ENCODE results near the gene GDNF.

GDNF gene

GRCh38 chr5:37767961-37768360 is 71.9 kb downstream of the GDNF start:
- H3K36me3 Mint-ChIP-seq: no peaks in the 10 kb centered on the region
- no peak for ATAC-seq
- H3K9me3 Mint-ChIP-seq: no peaks in the 10 kb centered on the region
- H3K27me3 Mint-ChIP-seq: no peaks in the 10 kb centered on the region
- no peak overlapping the region for H3K4me3 Mint-ChIP-seq
- no peaks in the 10 kb centered on the region for H3K4me1 Mint-ChIP-seq
- no peak overlapping the region for H3K27ac Mint-ChIP-seq

- Mint-ChIP-seq H3K27me3 (no peaks in the 10 kb centered on the region), H3K36me3 (no peaks in the 10 kb centered on the region), H3K4me1 (peaks cover 5% of the 10 kb centered on the region), H3K4me3 (no peak overlapping the region), H3K27ac (no peak overlapping the region), H3K9me3 (no peaks in the 10 kb centered on the region)
- no peak for ATAC-seq
These were observed 72.6 kb downstream of the GDNF start for GRCh38 chr5:37767251-37767650.

Data from stimulated activated memory B cell treated with anti-CD40 and anti-IgM and Interleukin-4, amounts not matched to agents 10 μg/mL and 1 μg/mL and 100 μg/mL, for 72 hours (primary cell).